Natural killer cell treated with Interleukin-12 subunit alpha and Interleukin-12 subunit beta and Interleukin-15 and Interleukin-18, amount 100 ng/mL, for 72 hours (primary cell): ENCODE data around the gene C3orf22. TPM values are rescaled to one million over a fixed set of nuclear protein-coding genes. Genes with fewer than 3 reads are reported as not detected.
"Not testable (repeated sequence)": the region's sequence is repeated elsewhere in the genome, so short reads cannot be mapped to it uniquely, and the experiment has no call there.

Source experiments
- ATAC-seq, 2 donors: fragments of 150-1000 bp; cut with Tn5 transposase in 1 of 2; sonication (Bioruptor Pico), chemical (Tn5 transposase) in 1 of 2; 2 replicates each; pipeline ENCODE4 v1.10.0; 2021
- DNase-seq: peaks from one replicate; pipeline ENCODE4 v3.0.0; 2022; ENCODE audit warnings: low spot score
- H3K27ac Mint-ChIP-seq, 2 donors: 1 replicate in 1 of 2; 2 replicates in 1 of 2; pipeline ENCODE4 v1.8.0; 2022; ENCODE audit warnings: mixed read lengths in 2 of 2, mild to moderate bottlenecking in 1 of 2, moderate library complexity in 1 of 2
- H3K27me3 Mint-ChIP-seq, 2 donors: 1 replicate in 1 of 2; 2 replicates in 1 of 2; pipeline ENCODE4 v1.8.0; 2022; ENCODE audit warnings: mixed read lengths in 2 of 2
- H3K36me3 Mint-ChIP-seq: one replicate; pipeline ENCODE4 v1.8.0; 2022; ENCODE audit warnings: mixed read lengths
- H3K4me1 Mint-ChIP-seq, 2 donors: 1 replicate in 1 of 2; 2 replicates in 1 of 2; pipeline ENCODE4 v1.8.0; 2022; ENCODE audit warnings: low read depth in 2 of 2, mixed read lengths in 2 of 2, mild to moderate bottlenecking in 1 of 2
- H3K4me3 Mint-ChIP-seq: one replicate; pipeline ENCODE4 v1.8.0; 2022; ENCODE audit warnings: mixed read lengths
- H3K9me3 Mint-ChIP-seq: 2 replicates; pipeline ENCODE4 v1.8.0; 2022; ENCODE audit warnings: mixed read lengths
- total RNA-seq, 2 donors: library from RNA; stranded (reverse); gene quantifications; one replicate each; pipeline ENCODE4 v1.2.3, GENCODE V29; 2022

Gene C3orf22
- total RNA-seq, 2 donors from 2014 or later, result not detected

DNA sequence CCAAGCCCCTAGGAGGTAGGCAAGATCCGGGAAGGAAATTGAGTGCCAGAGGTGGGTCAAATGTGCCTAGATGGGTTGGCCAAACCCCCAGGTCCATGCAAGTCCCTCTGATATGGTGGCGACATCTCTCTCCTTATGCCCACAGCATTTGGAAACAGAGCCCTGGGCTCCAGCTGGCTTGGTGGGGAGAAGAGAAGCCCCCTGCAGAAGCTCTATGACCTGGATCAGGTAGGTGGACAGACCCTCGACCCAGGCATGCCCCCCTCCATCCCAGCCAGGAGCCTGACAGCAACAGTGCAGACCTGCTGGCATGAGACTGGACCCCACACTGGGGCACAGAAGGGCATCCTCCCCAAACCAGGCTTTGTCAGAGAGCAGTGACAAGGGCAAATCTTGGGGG, 22.6 kb downstream of the C3orf22 start:
- no peak overlapping the region for H3K27ac Mint-ChIP-seq

GRCh38 chr3:126535636-126536035, 23.1 kb downstream of the C3orf22 start:
- peak overlapping the region in 1 of 2 donors; percentile 79 for H3K27ac Mint-ChIP-seq
- H3K27me3 Mint-ChIP-seq, result peaks cover 12 to 34% of the 10 kb centered on the region in 2 donors
- no peaks in the 10 kb centered on the region for H3K9me3 Mint-ChIP-seq
- H3K4me3 Mint-ChIP-seq, result no peak overlapping the region
- DNase-seq (no peak), ATAC-seq (no peak)
- peaks cover 4% of the 10 kb centered on the region for H3K36me3 Mint-ChIP-seq
- peaks cover 11 to 15% of the 10 kb centered on the region in 2 donors for H3K4me1 Mint-ChIP-seq

More for the DNA sequence above, 22.6 kb downstream of the C3orf22 start:
- H3K4me3 Mint-ChIP-seq, result no peak overlapping the region
- peaks cover 16 to 20% of the 10 kb centered on the region in 2 donors for H3K4me1 Mint-ChIP-seq
- no peaks in the 10 kb centered on the region for H3K9me3 Mint-ChIP-seq
- ATAC-seq (no peak), DNase-seq (no peak)
- peaks cover 4% of the 10 kb centered on the region for H3K36me3 Mint-ChIP-seq
- peaks cover 12 to 39% of the 10 kb centered on the region in 2 donors for H3K27me3 Mint-ChIP-seq

DNA sequence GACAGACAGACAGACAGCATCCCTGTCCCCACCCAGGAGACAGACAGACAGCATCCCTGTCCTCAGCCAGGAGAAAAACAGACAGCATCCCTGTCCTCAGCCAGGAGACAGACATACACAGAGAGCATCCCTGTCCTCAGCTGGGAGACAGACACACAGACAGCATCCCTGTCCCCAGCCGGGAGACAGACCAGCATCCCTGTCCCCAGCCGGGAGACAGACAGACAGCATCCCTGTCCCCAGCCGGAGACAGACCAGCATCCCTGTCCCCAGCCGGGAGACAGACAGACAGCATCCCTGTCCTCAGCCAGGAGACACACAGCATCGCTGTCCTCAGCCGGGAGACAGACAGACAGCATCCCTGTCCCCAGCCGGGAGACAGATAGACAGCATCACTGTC, 24.0 kb downstream of the C3orf22 start:
- not testable (repeated sequence) for H3K9me3 Mint-ChIP-seq, H3K36me3 Mint-ChIP-seq, H3K4me3 Mint-ChIP-seq, H3K4me1 Mint-ChIP-seq, DNase-seq, ATAC-seq
- Mint-ChIP-seq H3K27me3 (peaks cover 12 to 29% of the 10 kb centered on the region in 2 donors), H3K27ac (peak overlapping the region in 1 of 2 donors; percentile 79)

- no peak for ATAC-seq
- Mint-ChIP-seq H3K27me3 (peaks cover 12 to 26% of the 10 kb centered on the region in 2 donors), H3K4me3 (no peak overlapping the region), H3K9me3 (no peaks in the 10 kb centered on the region), H3K27ac (peak overlapping the region in 1 of 2 donors; percentile 79), H3K4me1 (peaks cover 9 to 16% of the 10 kb centered on the region in 2 donors), H3K36me3 (no peaks in the 10 kb centered on the region)
- no peak for DNase-seq
These were observed 25.2 kb downstream of the C3orf22 start for GRCh38 chr3:126533506-126533905.

DNA sequence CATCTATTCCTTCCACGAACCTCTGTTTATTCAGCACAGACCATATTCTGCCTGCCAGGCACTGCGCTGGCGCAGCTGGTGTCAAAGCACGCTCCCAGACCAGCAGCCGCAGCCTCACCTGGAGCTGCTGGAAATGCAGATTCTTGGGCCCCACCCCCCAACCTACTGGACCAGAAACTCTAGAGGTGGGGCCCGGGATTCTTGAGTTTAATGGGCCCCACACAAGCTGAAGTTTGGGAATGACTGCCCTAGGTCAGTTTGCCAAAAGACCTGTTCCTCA, 27.7 kb downstream of the C3orf22 start:
- DNase-seq (no peak), ATAC-seq (no peak)
- no peak overlapping the region for H3K27ac Mint-ChIP-seq

GRCh38 chr3:126530171-126531050, 28.3 kb downstream of the C3orf22 start:
- H3K36me3 Mint-ChIP-seq, result no peaks in the 10 kb centered on the region
- DNase-seq, result peak; percentile 85
- peak overlapping the region; percentile 32 for H3K4me3 Mint-ChIP-seq
- peak; percentile 82 to 91 for ATAC-seq
- peaks cover 10 to 18% of the 10 kb centered on the region in 2 donors for H3K27me3 Mint-ChIP-seq
- H3K9me3 Mint-ChIP-seq, result no peaks in the 10 kb centered on the region
- peaks cover 18 to 22% of the 10 kb centered on the region in 2 donors for H3K4me1 Mint-ChIP-seq
- H3K27ac Mint-ChIP-seq, result peak overlapping the region; percentile 59 to 77

More for the DNA sequence above, 27.7 kb downstream of the C3orf22 start:
- peaks cover 18 to 22% of the 10 kb centered on the region in 2 donors for H3K4me1 Mint-ChIP-seq
- H3K9me3 Mint-ChIP-seq, result no peaks in the 10 kb centered on the region
- H3K27me3 Mint-ChIP-seq, result peaks cover 12 to 19% of the 10 kb centered on the region in 2 donors
- no peak overlapping the region for H3K4me3 Mint-ChIP-seq
- H3K36me3 Mint-ChIP-seq, result no peaks in the 10 kb centered on the region

DNA sequence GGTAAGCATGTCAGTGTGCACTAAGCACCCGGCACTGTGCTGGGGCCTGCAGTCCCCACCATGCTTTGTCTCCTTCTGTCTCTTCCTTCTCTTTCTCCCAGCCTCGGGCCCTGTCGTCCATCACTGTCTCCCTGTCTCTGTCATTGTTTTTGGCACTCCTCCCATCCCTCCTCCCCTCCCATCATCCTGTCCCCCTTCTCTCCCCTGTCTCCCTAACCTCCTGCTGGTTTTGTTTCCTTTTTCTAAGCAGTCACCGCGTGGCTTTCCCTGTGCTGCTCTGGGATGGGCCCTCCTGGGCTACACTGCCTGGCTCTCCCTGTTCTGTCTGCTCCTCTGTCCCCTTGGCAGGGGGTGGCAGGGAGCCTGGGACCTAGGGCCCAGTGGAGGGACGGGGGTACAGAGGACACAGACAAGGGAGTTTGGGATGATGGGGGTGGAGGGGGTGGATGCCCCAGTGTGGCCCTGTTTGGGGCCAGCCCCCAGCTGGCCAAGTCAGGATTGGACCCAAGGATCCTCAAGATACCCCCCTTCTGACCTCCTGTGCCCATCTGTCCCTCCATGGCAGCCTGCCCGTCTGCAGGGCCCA, 29.1 kb downstream of the C3orf22 start:
- H3K4me3 Mint-ChIP-seq, result peak overlapping the region; percentile 32
- no peaks in the 10 kb centered on the region for H3K9me3 Mint-ChIP-seq
- H3K27ac Mint-ChIP-seq, result peak overlapping the region; percentile 59 to 77
- H3K4me1 Mint-ChIP-seq, result peaks cover 18 to 22% of the 10 kb centered on the region in 2 donors
- no peak for ATAC-seq
- no peak for DNase-seq
- peaks cover 5 to 12% of the 10 kb centered on the region in 2 donors for H3K27me3 Mint-ChIP-seq
- H3K36me3 Mint-ChIP-seq, result no peaks in the 10 kb centered on the region

GRCh38 chr3:126528800-126529541, 29.8 kb downstream of the C3orf22 start:
- ATAC-seq, result no peak
- Mint-ChIP-seq H3K9me3 (no peaks in the 10 kb centered on the region), H3K4me3 (peak overlapping the region; percentile 42), H3K4me1 (peaks cover 18 to 22% of the 10 kb centered on the region in 2 donors), H3K27ac (peak overlapping the region; percentile 59 to 77), H3K27me3 (peaks cover 0 to 5% of the 10 kb centered on the region in 2 donors), H3K36me3 (no peaks in the 10 kb centered on the region)
- no peak for DNase-seq

GRCh38 chr3:126528419-126528799, 30.3 kb downstream of the C3orf22 start:
- peaks cover 18 to 22% of the 10 kb centered on the region in 2 donors for H3K4me1 Mint-ChIP-seq
- no peaks in the 10 kb centered on the region for H3K36me3 Mint-ChIP-seq
- ATAC-seq (no peak), DNase-seq (no peak)
- H3K27ac Mint-ChIP-seq, result peak overlapping the region; percentile 18 to 59
- no peak overlapping the region for H3K4me3 Mint-ChIP-seq
- no peaks in the 10 kb centered on the region for H3K27me3 Mint-ChIP-seq
- H3K9me3 Mint-ChIP-seq, result no peaks in the 10 kb centered on the region

GRCh38 chr3:126527455-126528211, 31.1 kb downstream of the C3orf22 start:
- Mint-ChIP-seq H3K9me3 (no peaks in the 10 kb centered on the region), H3K4me3 (no peak overlapping the region), H3K27me3 (peaks cover under 1 to 5% of the 10 kb centered on the region in 2 donors), H3K4me1 (peaks cover 18 to 22% of the 10 kb centered on the region in 2 donors), H3K36me3 (no peaks in the 10 kb centered on the region), H3K27ac (peak overlapping the region in 1 of 2 donors; percentile 18)
- DNase-seq (no peak), ATAC-seq (no peak)

DNA sequence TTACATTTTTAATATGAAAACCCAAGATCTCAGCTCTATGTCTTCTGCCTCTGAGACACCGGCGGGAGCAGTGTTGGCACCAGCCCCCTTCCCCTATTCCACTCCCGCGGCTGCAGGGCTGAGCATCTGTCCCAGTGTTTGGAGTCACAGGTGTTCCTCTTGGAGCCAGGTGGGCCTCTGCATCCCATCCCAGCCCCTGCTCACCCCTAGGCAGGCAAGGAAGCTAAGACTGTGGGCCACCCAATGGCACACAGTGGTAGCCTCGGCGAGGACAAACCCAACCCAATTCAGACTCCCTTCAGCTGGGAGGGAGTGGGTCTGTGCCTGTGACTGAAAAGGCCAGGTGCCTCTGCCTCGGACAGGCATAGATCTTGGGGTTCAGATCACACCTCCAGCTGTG, 31.7 kb downstream of the C3orf22 start:
- DNase-seq, result no peak

GRCh38 chr3:126526668-126527005, 32.1 kb downstream of the C3orf22 start:
- Mint-ChIP-seq H3K4me3 (no peak overlapping the region), H3K27ac (no peak overlapping the region), H3K4me1 (peaks cover 18 to 28% of the 10 kb centered on the region in 2 donors), H3K9me3 (no peaks in the 10 kb centered on the region), H3K27me3 (peaks cover 9 to 10% of the 10 kb centered on the region in 2 donors), H3K36me3 (no peaks in the 10 kb centered on the region)
- DNase-seq (no peak), ATAC-seq (no peak)

More for the DNA sequence above, 31.7 kb downstream of the C3orf22 start:
- H3K36me3 Mint-ChIP-seq, result no peaks in the 10 kb centered on the region
- no peak overlapping the region for H3K27ac Mint-ChIP-seq
- no peak for ATAC-seq
- peaks cover 7 to 9% of the 10 kb centered on the region in 2 donors for H3K27me3 Mint-ChIP-seq
- H3K4me1 Mint-ChIP-seq, result peaks cover 18 to 27% of the 10 kb centered on the region in 2 donors
- H3K9me3 Mint-ChIP-seq, result no peaks in the 10 kb centered on the region
- H3K4me3 Mint-ChIP-seq, result no peak overlapping the region
